Skeletal muscle satellite cell (primary cell): ENCODE data around the gene DHRSX.
"Not testable (repeated sequence)": the region's sequence is repeated elsewhere in the genome, so short reads cannot be mapped to it uniquely, and the experiment has no call there.

Experiments
- H3K27me3 ChIP-seq: 2 replicates; pipeline ENCODE4 v1.7.0; 2013; ENCODE audit warnings: low read length; ENCODE audit not compliant: control insufficient read depth, insufficient read depth
- H3K36me3 ChIP-seq: 2 replicates; pipeline ENCODE4 v1.7.0; 2013; ENCODE audit warnings: mild to moderate bottlenecking, control low read depth, low read length; ENCODE audit not compliant: insufficient read depth
- H3K4me1 ChIP-seq: 2 replicates; pipeline ENCODE4 v1.7.0; 2013; ENCODE audit warnings: low read length; ENCODE audit not compliant: control insufficient read depth, insufficient read depth
- H3K4me2 ChIP-seq: 2 replicates; pipeline ENCODE4 v1.7.0; 2013; ENCODE audit warnings: mild to moderate bottlenecking, low read length
- H3K4me3 ChIP-seq: 2 replicates; pipeline ENCODE4 v1.7.0; 2013; ENCODE audit warnings: low read length
- H3K9ac ChIP-seq: 2 replicates; pipeline ENCODE4 v1.7.0; 2013; ENCODE audit warnings: mild to moderate bottlenecking, low read depth, low read length, moderate library complexity
- H3K9me3 ChIP-seq: replicated peaks from 2 replicates; pipeline ENCODE4 v1.7.0; 2013; ENCODE audit warnings: mild to moderate bottlenecking, control low read depth, low read length

DHRSX gene

DNA sequence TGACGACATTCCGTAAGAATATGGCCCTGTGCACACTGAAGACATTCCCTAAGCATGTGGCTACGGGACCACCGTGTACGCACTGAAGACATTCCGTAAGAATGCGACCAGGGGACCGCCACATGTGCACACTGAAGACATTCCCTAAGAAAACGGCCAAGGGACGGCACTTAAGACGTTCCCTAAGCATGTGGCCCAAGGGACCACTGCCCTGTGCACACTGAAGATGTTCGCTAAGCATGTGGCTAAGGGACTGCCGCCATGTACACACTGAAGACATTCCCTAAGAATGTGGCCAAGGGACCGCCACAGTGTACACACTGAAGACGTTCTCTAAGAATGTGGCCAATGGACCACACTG, 21.4 kb downstream of the DHRSX start:
- H3K36me3 ChIP-seq, result peaks cover 9% of the 10 kb centered on the region
- H3K4me2 ChIP-seq, result no peak overlapping the region
- no peak overlapping the region for H3K9ac ChIP-seq
- H3K27me3 ChIP-seq, result no peaks in the 10 kb centered on the region
- H3K9me3 ChIP-seq, result no peaks in the 10 kb centered on the region
- H3K4me3 ChIP-seq, result no peak overlapping the region
- peaks cover 2% of the 10 kb centered on the region for H3K4me1 ChIP-seq

DNA sequence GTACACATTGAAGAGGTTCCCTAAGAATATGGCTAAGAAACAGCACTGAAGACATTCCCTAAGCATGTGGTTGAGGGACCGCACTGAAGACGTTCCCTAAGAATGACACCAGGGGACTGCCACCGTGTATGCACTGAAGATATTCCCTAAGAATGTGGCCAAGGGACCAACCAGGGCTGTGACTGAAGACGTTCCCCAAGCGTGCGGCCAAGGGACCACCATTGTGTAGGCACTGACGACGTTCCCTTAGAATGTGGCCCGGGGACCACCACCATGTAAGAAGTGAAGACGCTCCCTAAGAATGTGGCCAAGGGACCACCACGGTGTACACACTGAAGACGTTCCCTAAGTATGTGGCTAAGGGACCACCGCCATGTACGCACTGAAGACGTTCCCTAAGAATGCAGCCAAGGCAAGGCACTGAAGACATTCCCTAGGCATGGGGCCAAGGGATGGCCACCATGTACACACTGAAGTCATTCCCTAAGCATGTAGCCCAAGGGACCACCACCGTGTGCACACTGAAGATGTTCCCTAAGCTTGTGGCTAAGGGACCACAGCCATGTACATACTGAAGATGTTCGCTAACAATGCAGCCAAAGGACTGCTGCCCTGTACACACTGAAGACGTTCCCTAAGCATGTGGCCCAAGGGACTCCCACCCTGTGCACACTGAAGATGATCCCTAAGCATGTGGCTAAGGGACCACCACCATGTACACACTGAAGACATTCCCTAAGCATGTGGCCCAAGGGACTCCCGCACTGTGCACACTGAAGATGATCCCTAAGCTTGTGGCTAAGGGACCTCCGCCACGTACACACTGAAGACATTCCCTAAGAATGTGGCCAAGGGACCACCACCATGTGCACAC, 22.0 kb downstream of the DHRSX start:
- H3K9me3 ChIP-seq, result no peaks in the 10 kb centered on the region
- H3K9ac ChIP-seq, result no peak overlapping the region
- no peak overlapping the region for H3K4me2 ChIP-seq
- H3K27me3 ChIP-seq, result no peaks in the 10 kb centered on the region
- H3K4me3 ChIP-seq, result no peak overlapping the region
- H3K36me3 ChIP-seq, result peaks cover 8% of the 10 kb centered on the region
- no peaks in the 10 kb centered on the region for H3K4me1 ChIP-seq

GRCh38 chrX:2477313-2477712, 23.5 kb downstream of the DHRSX start:
- H3K36me3 ChIP-seq, H3K4me2 ChIP-seq, H3K9ac ChIP-seq, H3K4me3 ChIP-seq, H3K9me3 ChIP-seq, H3K27me3 ChIP-seq, H3K4me1 ChIP-seq: not testable (repeated sequence)

DNA sequence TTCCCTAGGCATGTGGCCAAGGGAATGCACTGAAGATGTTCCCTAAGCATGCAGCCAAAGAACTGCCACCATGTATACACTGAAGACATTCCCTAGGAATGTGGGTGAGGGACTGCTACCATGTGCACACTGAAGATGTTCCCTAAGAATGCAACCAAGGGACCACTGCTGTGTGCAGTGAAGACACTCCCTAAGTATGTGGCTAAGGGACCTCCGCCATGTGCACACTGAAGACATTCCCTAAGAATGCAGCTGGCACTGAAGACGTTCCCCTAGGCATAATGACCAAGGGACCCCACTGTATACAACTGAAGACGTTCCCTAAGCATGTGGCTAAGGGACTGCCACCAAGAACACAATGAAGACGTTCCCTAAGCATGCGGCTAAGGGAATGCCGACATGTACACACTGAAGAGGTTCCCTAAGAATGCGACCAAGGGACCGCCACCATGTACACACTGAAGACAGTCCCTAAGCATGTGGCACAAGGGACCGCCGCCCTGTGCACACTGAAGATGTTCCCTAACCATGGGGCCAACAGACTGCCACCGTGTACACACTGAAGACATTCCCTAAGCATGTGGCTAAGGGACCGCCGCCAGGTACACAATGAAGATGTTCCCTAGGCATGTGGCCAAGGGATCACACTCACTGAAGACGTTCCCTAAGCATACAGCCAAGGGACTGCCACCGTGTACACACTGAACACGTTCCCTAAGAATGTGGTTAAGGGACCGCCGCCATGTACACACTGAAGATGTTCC, 25.6 kb downstream of the DHRSX start:
- Histone ChIP-seq H3K27me3 (no peaks in the 10 kb centered on the region), H3K4me2 (no peak overlapping the region), H3K9me3 (no peaks in the 10 kb centered on the region), H3K36me3 (peaks cover 8% of the 10 kb centered on the region), H3K9ac (no peak overlapping the region), H3K4me1 (no peaks in the 10 kb centered on the region), H3K4me3 (no peak overlapping the region)

DNA sequence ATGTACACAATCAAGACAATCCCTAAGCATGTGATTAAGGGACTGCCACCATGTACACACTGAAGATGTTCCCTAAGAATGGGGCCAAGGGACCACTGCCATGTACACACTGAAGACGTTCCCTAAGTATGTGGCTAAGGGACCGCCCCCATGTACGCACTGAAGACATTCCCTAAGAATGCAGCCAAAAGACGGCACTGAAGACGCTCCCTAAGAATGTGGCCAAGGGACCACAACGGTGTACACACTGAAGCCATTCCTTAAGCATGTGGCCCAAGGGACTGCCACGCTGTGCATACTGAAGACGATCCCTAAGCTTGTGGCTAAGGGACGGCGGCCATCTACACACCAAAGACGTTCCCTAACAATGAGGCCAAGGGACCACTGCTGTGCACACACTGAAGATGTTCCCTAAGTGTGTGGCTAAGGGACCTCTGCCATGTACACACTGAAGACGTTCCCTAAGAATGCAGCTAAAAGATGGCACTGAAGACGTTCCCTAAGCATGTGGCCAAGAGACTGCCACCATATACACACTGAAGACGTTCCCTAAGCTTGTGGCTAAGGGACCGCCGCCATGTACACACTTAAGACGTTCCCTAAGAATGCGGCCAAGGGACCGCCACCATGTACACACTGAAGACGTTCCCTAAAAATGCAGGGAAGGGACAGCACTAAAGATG, 26.4 kb downstream of the DHRSX start:
- no peak overlapping the region for H3K9ac ChIP-seq
- H3K27me3 ChIP-seq, result no peaks in the 10 kb centered on the region

DNA sequence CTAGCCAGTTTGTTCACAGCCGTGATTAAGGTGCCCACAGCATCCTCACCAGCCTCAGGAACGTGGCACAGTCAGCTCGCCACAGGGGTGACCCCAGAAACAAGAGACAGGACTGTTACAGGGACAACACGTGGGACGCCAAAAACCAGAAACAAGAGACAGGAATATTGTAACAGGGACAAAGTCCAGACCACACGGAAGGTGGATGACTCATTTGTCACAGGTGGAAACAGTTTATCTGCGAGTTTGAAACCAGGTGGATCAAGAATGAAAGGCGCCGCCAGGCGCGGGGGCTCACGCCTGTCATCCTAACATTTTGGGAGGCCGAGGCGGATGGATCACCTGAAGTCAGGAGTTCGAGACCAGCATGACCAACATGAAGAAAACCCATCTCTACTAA, 27.7 kb downstream of the DHRSX start:
- not testable (repeated sequence) for H3K9ac ChIP-seq, H3K4me2 ChIP-seq, H3K4me3 ChIP-seq, H3K36me3 ChIP-seq, H3K4me1 ChIP-seq, H3K9me3 ChIP-seq, H3K27me3 ChIP-seq

More for the DNA sequence above, 26.4 kb downstream of the DHRSX start:
- H3K4me3 ChIP-seq, result no peak overlapping the region
- no peaks in the 10 kb centered on the region for H3K9me3 ChIP-seq
- no peaks in the 10 kb centered on the region for H3K4me1 ChIP-seq
- H3K4me2 ChIP-seq, result no peak overlapping the region
- peaks cover under 1% of the 10 kb centered on the region for H3K36me3 ChIP-seq

- Histone ChIP-seq H3K9me3 (no peaks in the 10 kb centered on the region), H3K4me1 (no peaks in the 10 kb centered on the region), H3K9ac (no peak overlapping the region), H3K27me3 (no peaks in the 10 kb centered on the region), H3K4me2 (no peak overlapping the region), H3K4me3 (no peak overlapping the region), H3K36me3 (no peaks in the 10 kb centered on the region)
These were observed 29.1 kb downstream of the DHRSX start for GRCh38 chrX:2471641-2472040.

- not testable (repeated sequence) for H3K9ac ChIP-seq, H3K36me3 ChIP-seq, H3K27me3 ChIP-seq, H3K4me1 ChIP-seq, H3K4me2 ChIP-seq, H3K4me3 ChIP-seq, H3K9me3 ChIP-seq
These were observed 29.6 kb downstream of the DHRSX start for GRCh38 chrX:2471126-2471525.

DNA sequence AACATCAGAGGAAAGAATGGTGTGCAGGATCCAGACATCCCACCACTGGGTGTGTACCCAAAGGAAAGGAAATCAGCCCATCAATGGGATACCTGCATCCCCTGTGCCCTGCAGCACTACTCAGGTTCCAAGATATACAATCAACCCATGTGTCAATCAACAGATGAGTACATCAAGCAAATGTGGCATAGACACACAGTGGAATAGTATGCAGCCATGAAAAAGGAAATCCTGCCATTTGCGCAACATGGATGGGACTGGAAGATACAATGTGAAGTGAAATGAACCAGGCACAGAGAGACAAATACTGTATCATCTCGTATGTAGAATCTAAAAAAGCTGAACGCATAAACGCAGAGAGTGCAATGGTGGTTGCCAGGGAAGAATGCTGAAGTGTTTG, 30.9 kb downstream of the DHRSX start:
- H3K9me3 ChIP-seq, H3K4me3 ChIP-seq, H3K4me1 ChIP-seq, H3K27me3 ChIP-seq, H3K9ac ChIP-seq, H3K4me2 ChIP-seq, H3K36me3 ChIP-seq: not testable (repeated sequence)

GRCh38 chrX:2469196-2469685, 31.5 kb downstream of the DHRSX start:
- H3K27me3 ChIP-seq, result no peaks in the 10 kb centered on the region
- no peaks in the 10 kb centered on the region for H3K4me1 ChIP-seq
- no peaks in the 10 kb centered on the region for H3K36me3 ChIP-seq
- no peaks in the 10 kb centered on the region for H3K9me3 ChIP-seq
- no peak overlapping the region for H3K4me3 ChIP-seq
- H3K9ac ChIP-seq, result no peak overlapping the region
- H3K4me2 ChIP-seq, result no peak overlapping the region

DNA sequence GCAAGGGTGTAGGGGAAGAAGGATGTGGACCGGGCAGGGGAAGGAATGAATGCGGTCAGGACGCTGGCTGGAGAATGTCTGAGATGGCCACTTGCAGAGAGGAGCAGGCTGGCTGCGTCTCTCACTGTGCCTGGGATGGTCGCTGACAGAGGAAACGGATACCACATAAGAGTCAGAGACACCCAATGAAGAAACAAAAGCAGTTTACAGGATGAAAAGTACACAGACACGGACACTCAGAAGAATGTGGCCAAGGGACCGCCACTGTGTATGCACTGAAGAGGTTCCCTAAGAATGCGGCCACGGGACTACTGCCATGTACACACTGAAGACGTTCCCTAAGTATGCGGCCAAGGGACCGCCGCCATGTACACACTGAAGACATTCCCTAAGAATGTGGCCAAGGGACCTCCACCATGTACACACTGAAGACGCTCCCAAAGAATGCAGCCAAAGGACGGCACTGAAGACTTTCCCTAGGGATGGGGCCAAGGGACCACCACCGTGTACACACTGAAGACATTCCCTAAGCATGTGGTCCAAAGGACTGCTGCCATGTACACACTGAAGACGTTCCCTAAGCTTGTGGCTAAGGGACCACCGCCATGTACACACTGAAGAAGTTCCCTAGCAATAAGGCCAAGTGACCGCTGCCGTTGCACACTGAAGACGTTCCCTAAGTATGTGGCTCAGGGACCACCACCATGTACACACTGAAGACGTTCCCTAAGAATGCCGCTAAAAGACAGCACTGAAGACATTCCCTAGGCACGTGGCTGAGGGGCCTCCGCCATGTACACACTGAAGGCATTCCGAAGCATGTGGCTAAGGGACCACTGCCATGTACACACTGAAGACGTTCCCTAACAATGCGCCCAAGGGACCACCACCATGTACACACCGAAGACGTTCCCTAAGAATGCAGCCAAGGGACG, 32.2 kb downstream of the DHRSX start:
- H3K9me3 ChIP-seq, result no peaks in the 10 kb centered on the region
- no peaks in the 10 kb centered on the region for H3K27me3 ChIP-seq
- no peak overlapping the region for H3K9ac ChIP-seq
- no peaks in the 10 kb centered on the region for H3K4me1 ChIP-seq
- no peaks in the 10 kb centered on the region for H3K36me3 ChIP-seq
- no peak overlapping the region for H3K4me2 ChIP-seq
- H3K4me3 ChIP-seq, result no peak overlapping the region
